Muscle layer of duodenum (tissue), 2 donors: Measurements from ENCODE around the gene CDK17.
"Not testable (repeated sequence)": the region's sequence is repeated elsewhere in the genome, so short reads cannot be mapped to it uniquely, and the experiment has no call there.

Experiments
- H3K27ac ChIP-seq: one replicate; pipeline ENCODE4 v1.7.0; 2013; ENCODE audit warnings: mild to moderate bottlenecking, low read length
- H3K27me3 ChIP-seq: one replicate; pipeline ENCODE4 v1.7.0; 2013; ENCODE audit warnings: low read depth, mild to moderate bottlenecking, control low read depth, low read length
- H3K36me3 ChIP-seq, 2 donors: one replicate each; pipeline ENCODE4 v1.7.0; 2013; ENCODE audit warnings: low read length in 2 of 2, control low read depth in 1 of 2, mild to moderate bottlenecking in 1 of 2; ENCODE audit not compliant: insufficient read depth in 2 of 2, control insufficient read depth in 1 of 2
- H3K4me1 ChIP-seq, 2 donors: one replicate each; pipeline ENCODE4 v1.7.0; 2013; ENCODE audit warnings: low read length in 2 of 2, mild to moderate bottlenecking in 2 of 2, control low read depth in 1 of 2, moderate library complexity in 1 of 2; ENCODE audit not compliant: insufficient read depth in 2 of 2, control insufficient read depth in 1 of 2
- H3K4me3 ChIP-seq, 2 donors: one replicate each; pipeline ENCODE4 v1.7.0; 2013; ENCODE audit warnings: low read length in 2 of 2, low read depth in 1 of 2, mild to moderate bottlenecking in 1 of 2
- H3K9me3 ChIP-seq, 2 donors: one replicate each; pipeline ENCODE4 v1.7.0; 2013; ENCODE audit warnings: low read length in 2 of 2, control low read depth in 1 of 2, mild to moderate bottlenecking in 1 of 2; ENCODE audit not compliant: control insufficient read depth in 1 of 2
- donor health status: healthy.

Gene CDK17

GRCh38 chr12:96329018-96329417 is 71.2 kb downstream of the CDK17 start:
- no peak overlapping the region for H3K4me3 ChIP-seq
- H3K36me3 ChIP-seq = peaks cover 0 to 12% of the 10 kb centered on the region in 2 donors
- H3K4me1 ChIP-seq = peaks cover 0 to 24% of the 10 kb centered on the region in 2 donors
- H3K27ac ChIP-seq = no peak overlapping the region
- no peaks in the 10 kb centered on the region for H3K27me3 ChIP-seq
- H3K9me3 ChIP-seq = no peaks in the 10 kb centered on the region

- Histone ChIP-seq H3K36me3 (peaks cover 7 to 13% of the 10 kb centered on the region in 2 donors), H3K4me3 (no peak overlapping the region)
Measured at GRCh38 chr12:96327889-96328288, 72.3 kb downstream of the CDK17 start.

GRCh38 chr12:96327346-96327745 is 72.9 kb downstream of the CDK17 start:
- peaks cover 0 to 24% of the 10 kb centered on the region in 2 donors for H3K4me1 ChIP-seq
- no peak overlapping the region for H3K4me3 ChIP-seq
- H3K36me3 ChIP-seq = peaks cover 7 to 11% of the 10 kb centered on the region in 2 donors
- no peaks in the 10 kb centered on the region for H3K27me3 ChIP-seq
- H3K9me3 ChIP-seq = no peaks in the 10 kb centered on the region
- H3K27ac ChIP-seq = no peak overlapping the region

More at GRCh38 chr12:96327889-96328288, 72.3 kb downstream of the CDK17 start:
- Histone ChIP-seq H3K27ac (no peak overlapping the region), H3K4me1 (peaks cover 0 to 24% of the 10 kb centered on the region in 2 donors), H3K9me3 (no peaks in the 10 kb centered on the region), H3K27me3 (no peaks in the 10 kb centered on the region)

- Histone ChIP-seq H3K9me3 (no peaks in the 10 kb centered on the region), H3K36me3 (peaks cover 6 to 7% of the 10 kb centered on the region in 2 donors), H3K4me3 (no peak overlapping the region), H3K27me3 (no peaks in the 10 kb centered on the region), H3K27ac (no peak overlapping the region), H3K4me1 (peaks cover 0 to 24% of the 10 kb centered on the region in 2 donors)
Measured at GRCh38 chr12:96326628-96327227, 73.5 kb downstream of the CDK17 start.

- H3K36me3 ChIP-seq = peaks cover 4 to 7% of the 10 kb centered on the region in 2 donors
- no peak overlapping the region for H3K27ac ChIP-seq
- H3K9me3 ChIP-seq = no peaks in the 10 kb centered on the region
- H3K27me3 ChIP-seq = no peaks in the 10 kb centered on the region
- peaks cover 0 to 24% of the 10 kb centered on the region in 2 donors for H3K4me1 ChIP-seq
- H3K4me3 ChIP-seq = no peak overlapping the region
Measured at GRCh38 chr12:96323906-96324305, 76.3 kb downstream of the CDK17 start.

- Histone ChIP-seq H3K4me1 (peaks cover 0 to 24% of the 10 kb centered on the region in 2 donors), H3K27me3 (no peaks in the 10 kb centered on the region), H3K27ac (no peak overlapping the region), H3K36me3 (peaks cover 4 to 7% of the 10 kb centered on the region in 2 donors), H3K4me3 (no peak overlapping the region), H3K9me3 (no peaks in the 10 kb centered on the region)
Measured at GRCh38 chr12:96322720-96323119, 77.5 kb downstream of the CDK17 start.

- Histone ChIP-seq H3K27me3 (no peaks in the 10 kb centered on the region), H3K9me3 (no peaks in the 10 kb centered on the region), H3K4me3 (no peak overlapping the region), H3K36me3 (peaks cover 4 to 7% of the 10 kb centered on the region in 2 donors), H3K27ac (no peak overlapping the region), H3K4me1 (peaks cover 0 to 23% of the 10 kb centered on the region in 2 donors)
Measured at GRCh38 chr12:96321941-96322340, 78.3 kb downstream of the CDK17 start.

GRCh38 chr12:96317801-96318200 is 82.4 kb downstream of the CDK17 start:
- H3K4me3 ChIP-seq, H3K4me1 ChIP-seq, H3K9me3 ChIP-seq, H3K36me3 ChIP-seq, H3K27ac ChIP-seq, H3K27me3 ChIP-seq: not testable (repeated sequence)

- not testable (repeated sequence) for H3K9me3 ChIP-seq, H3K27me3 ChIP-seq, H3K4me1 ChIP-seq, H3K4me3 ChIP-seq, H3K36me3 ChIP-seq, H3K27ac ChIP-seq
Measured at GRCh38 chr12:96315741-96316481, 84.3 kb downstream of the CDK17 start.

GRCh38 chr12:96314723-96315122 is 85.5 kb downstream of the CDK17 start:
- Histone ChIP-seq H3K36me3 (peaks cover 2 to 7% of the 10 kb centered on the region in 2 donors), H3K4me1 (peaks cover 0 to 10% of the 10 kb centered on the region in 2 donors), H3K4me3 (no peak overlapping the region), H3K27ac (no peak overlapping the region), H3K9me3 (no peaks in the 10 kb centered on the region), H3K27me3 (no peaks in the 10 kb centered on the region)

GRCh38 chr12:96313606-96314005 is 86.6 kb downstream of the CDK17 start:
- H3K27me3 ChIP-seq = no peaks in the 10 kb centered on the region
- H3K36me3 ChIP-seq = peaks cover 2 to 7% of the 10 kb centered on the region in 2 donors
- no peaks in the 10 kb centered on the region for H3K9me3 ChIP-seq
- peaks cover 0 to 14% of the 10 kb centered on the region in 2 donors for H3K4me1 ChIP-seq
- H3K27ac ChIP-seq = no peak overlapping the region
- no peak overlapping the region for H3K4me3 ChIP-seq
